Measurements from ENCODE around the gene MAP4K3. TPM values are rescaled to one million over a fixed set of nuclear protein-coding genes. Genes with fewer than 3 reads are reported as not detected.
A peak's percentile ranks its signal among the peaks of the same experiment; 100 is the strongest.

MAP4K3 gene
- total and polyA plus RNA-seq, 8 donors = 8.2 to 23.1 (median 16.3) TPM

GRCh38 chr2:39241588-39241987 lies 195.5 kb downstream of the MAP4K3 start:
- WGBS, 2 donors = 81 to 84% methylated on average over 4 of the region's 4 CpGs
- DNase-seq = no peak

GRCh38 chr2:39240758-39241157 lies 196.3 kb downstream of the MAP4K3 start:
- 85 to 91% methylated on average over 6 of the region's 6 CpGs for WGBS, 2 donors
- H3K27me3 ChIP-seq = no peaks in the 10 kb centered on the region
- no peaks in the 10 kb centered on the region for H3K4me1 ChIP-seq
- no peak overlapping the region for H3K27ac ChIP-seq
- ATAC-seq (no peak), DNase-seq (no peak), FAIRE-seq (no peak)
- no peaks in the 10 kb centered on the region for H3K9me3 ChIP-seq
- TF ChIP-seq CTCF (IDR thresholded peaks at IDR 0.05) = no peak
- H3K36me3 ChIP-seq = no peaks in the 10 kb centered on the region
- H3K4me3 ChIP-seq = no peak overlapping the region
- intact Hi-C loops (cut with DNase I) = no loop called here

More at GRCh38 chr2:39241588-39241987, 195.5 kb downstream of the MAP4K3 start:
- Histone ChIP-seq H3K36me3 (no peaks in the 10 kb centered on the region), H3K4me3 (no peak overlapping the region), H3K9me3 (no peaks in the 10 kb centered on the region), H3K27me3 (no peaks in the 10 kb centered on the region), H3K4me1 (no peaks in the 10 kb centered on the region), H3K27ac (no peak overlapping the region)
- intact Hi-C loops (cut with DNase I) = no loop called here
- no peak for TF ChIP-seq CTCF (IDR thresholded peaks at IDR 0.05)
- no peak for FAIRE-seq
- no peak for ATAC-seq

- WGBS, 2 donors = 83 to 93% methylated on average over 1 of the region's 1 CpG
- FAIRE-seq (no peak), ATAC-seq (no peak), DNase-seq (no peak)
- no peaks in the 10 kb centered on the region for H3K9me3 ChIP-seq
- H3K27ac ChIP-seq = no peak overlapping the region
- TF ChIP-seq CTCF (IDR thresholded peaks at IDR 0.05) = no peak
- H3K27me3 ChIP-seq = no peaks in the 10 kb centered on the region
- no peaks in the 10 kb centered on the region for H3K36me3 ChIP-seq
- intact Hi-C loops (cut with DNase I) = no loop called here
- H3K4me1 ChIP-seq = no peaks in the 10 kb centered on the region
- H3K4me3 ChIP-seq = no peak overlapping the region
Observed at GRCh38 chr2:39234754-39235153, 202.3 kb downstream of the MAP4K3 start.

GRCh38 chr2:39232141-39232540 lies 204.9 kb downstream of the MAP4K3 start:
- H3K27ac ChIP-seq = no peak overlapping the region
- no peaks in the 10 kb centered on the region for H3K4me1 ChIP-seq
- FAIRE-seq (no peak), DNase-seq (no peak), ATAC-seq (no peak)
- H3K27me3 ChIP-seq = no peaks in the 10 kb centered on the region
- H3K36me3 ChIP-seq = no peaks in the 10 kb centered on the region
- H3K9me3 ChIP-seq = no peaks in the 10 kb centered on the region
- H3K4me3 ChIP-seq = no peak overlapping the region
- intact Hi-C loops (cut with DNase I) = no loop called here
- no peak for TF ChIP-seq CTCF (IDR thresholded peaks at IDR 0.05)

GRCh38 chr2:39228413-39229209 lies 208.5 kb downstream of the MAP4K3 start:
- FAIRE-seq (no peak), DNase-seq (no peak), ATAC-seq (peak in 2 of 4 donors; percentile 15 to 28)
- peak in 1 of 4 donors; percentile 3 for TF ChIP-seq CTCF (IDR thresholded peaks at IDR 0.05)
- H3K9me3 ChIP-seq = no peaks in the 10 kb centered on the region
- intact Hi-C loops (cut with DNase I) = loop anchor here (5.0 to 10.0 kb wide), 3 partner anchors 171 to 281 kb away; no protein-coding TSS in a partner anchor
- H3K27me3 ChIP-seq = no peaks in the 10 kb centered on the region
- H3K4me1 ChIP-seq = no peaks in the 10 kb centered on the region
- H3K4me3 ChIP-seq = no peak overlapping the region
- no peak overlapping the region for H3K27ac ChIP-seq
- WGBS, 2 donors = 29 to 34% methylated on average over 19 of the region's 19 CpGs
- H3K36me3 ChIP-seq = no peaks in the 10 kb centered on the region

All from pancreas (tissue), 10 donors.